GM23248 (cell line): ENCODE measurements around the gene NUFIP1. TPM values are rescaled to one million over a fixed set of nuclear protein-coding genes. Genes with fewer than 3 reads are reported as not detected.
"Not testable (repeated sequence)": the region's sequence is repeated elsewhere in the genome, so short reads cannot be mapped to it uniquely, and the experiment has no call there.

Experiments used
- DNase-seq: peaks from one replicate; pipeline ENCODE4 v3.0.0-alpha.2; 2015
- H2AFZ ChIP-seq: fragments of 200-600 bp; sonication (generic); 2 replicates; pipeline ENCODE4 v1.6.1; 2016; ENCODE audit warnings: antibody characterized with exemption
- H3F3A ChIP-seq: fragments of 200-600 bp; sonication (generic); 2 replicates; pipeline ENCODE4 v1.6.1; 2016; ENCODE audit warnings: mild to moderate bottlenecking, antibody characterized with exemption, mixed run types; ENCODE audit not compliant: insufficient read depth
- H3K27ac ChIP-seq: fragments of 200-600 bp; sonication (generic); 2 replicates; pipeline ENCODE4 v1.5.1; 2016; ENCODE audit warnings: mild to moderate bottlenecking
- H3K27me3 ChIP-seq: fragments of 200-600 bp; sonication (generic); replicated peaks from 2 replicates; pipeline ENCODE4 v1.6.1; 2016; ENCODE audit warnings: mild to moderate bottlenecking; ENCODE audit not compliant: insufficient read depth
- H3K36me3 ChIP-seq: fragments of 200-600 bp; sonication (generic); 2 replicates; pipeline ENCODE4 v1.6.1; 2016; ENCODE audit warnings: low read depth, mild to moderate bottlenecking
- H3K4me1 ChIP-seq: fragments of 200-600 bp; sonication (generic); 2 replicates; pipeline ENCODE4 v1.6.1; 2016; ENCODE audit warnings: mild to moderate bottlenecking; ENCODE audit not compliant: insufficient read depth
- H3K4me2 ChIP-seq: fragments of 200-600 bp; sonication (generic); one replicate; pipeline ENCODE4 v1.6.1; 2016; ENCODE audit warnings: mild to moderate bottlenecking; ENCODE audit not compliant: unreplicated experiment
- H3K4me3 ChIP-seq: fragments of 200-600 bp; sonication (generic); 2 replicates; pipeline ENCODE4 v1.5.1; 2016; ENCODE audit warnings: mild to moderate bottlenecking
- H3K79me2 ChIP-seq: fragments of 200-600 bp; sonication (generic); 2 replicates; pipeline ENCODE4 v1.6.1; 2016; ENCODE audit warnings: mild to moderate bottlenecking; ENCODE audit not compliant: insufficient read depth
- H3K9ac ChIP-seq: fragments of 200-600 bp; sonication (generic); 2 replicates; pipeline ENCODE4 v1.6.1; 2016; ENCODE audit warnings: mild to moderate bottlenecking
- H3K9me2 ChIP-seq: fragments of 200-600 bp; sonication (generic); 2 replicates; pipeline ENCODE4 v1.6.1; 2016; ENCODE audit warnings: mixed run types, mild to moderate bottlenecking, moderate library complexity; ENCODE audit not compliant: insufficient read depth
- H3K9me3 ChIP-seq: fragments of 200-600 bp; sonication (generic); one replicate; pipeline ENCODE4 v1.6.1; 2017; ENCODE audit warnings: low read depth
- H4K20me1 ChIP-seq: fragments of 200-600 bp; sonication (generic); 2 replicates; pipeline ENCODE4 v1.6.0; 2016; ENCODE audit not compliant: insufficient read depth
- EZH2 ChIP-seq: fragments of 200-600 bp; sonication (generic); IDR thresholded peaks from 2 replicates; pipeline ENCODE4 v1.6.1; 2018; ENCODE audit warnings: antibody characterized with exemption, mild to moderate bottlenecking; ENCODE audit not compliant: insufficient read depth, poor library complexity, severe bottlenecking
- EZH2phosphoT487 ChIP-seq: fragments of 200-600 bp; sonication (generic); IDR thresholded peaks from 2 replicates; pipeline ENCODE4 v1.6.1; 2018; ENCODE audit warnings: antibody characterized with exemption, moderate library complexity, mild to moderate bottlenecking, low read depth; ENCODE audit not compliant: insufficient read depth
- WGBS, 2 experiments: methylation state at CpG; one replicate each; pipeline ENCODE4 v1.1.6; 2015 to 2017; ENCODE audit warnings: low lambda C conversion rate in 2 of 2, low coverage in 1 of 2; ENCODE audit errors: missing lambda C conversion rate in 2 of 2; 5-methylcytosine and 5-hydroxymethylcytosine counted together
- in situ Hi-C: fragments of 300-500 bp; cut with MboI; formaldehyde crosslinking; loops from 2 replicates; pipeline ENCODE4 v1.15.0; 2020
- polyA plus RNA-seq: library from polyadenylated mRNA; unstranded; fragments of >200 nt; fragmentation: Nextera tagmentation; extraction: Ambion mirVana; gene quantifications from 2 replicates; pipeline ENCODE4 v1.2.1, GENCODE V29; 2016
- total RNA-seq: library from RNA; depleted of rRNA; stranded (reverse); fragments of >200 nt; shearing (Covaris generic); gene quantifications from 2 replicates; pipeline ENCODE4 v1.2.3, GENCODE V29; 2014

NUFIP1 gene
- total and polyA plus RNA-seq, 2 experiments from 2014 or later: 1.3 to 5.5 TPM

GRCh38 chr13:44903574-44903985, 85.7 kb downstream of the NUFIP1 start:
- no peak for TF ChIP-seq EZH2phosphoT487
- no peak for TF ChIP-seq EZH2
- Histone ChIP-seq H3K9ac (peak overlapping the region; percentile 83), H3K36me3 (no peaks in the 10 kb centered on the region), H3K27me3 (no peaks in the 10 kb centered on the region), H3K4me3 (no peak overlapping the region), H2AFZ (peak overlapping the region; percentile 45; the same call in 1 of the 2 replicates), H3K4me1 (peaks cover 37% of the 10 kb centered on the region), H3K9me2 (no peaks in the 10 kb centered on the region), H3K4me2 (no peak overlapping the region), H4K20me1 (no peaks in the 10 kb centered on the region), H3K9me3 (no peaks in the 10 kb centered on the region), H3F3A (peaks cover 26% of the 10 kb centered on the region), H3K79me2 (no peaks in the 10 kb centered on the region), H3K27ac (peak overlapping the region; percentile 95)
- WGBS, 2 experiments: 38 to 43% methylated on average over 4 of the region's 4 CpGs
- in situ Hi-C loops: no loop called here
- peak; percentile 87 for DNase-seq

- H3K4me3 ChIP-seq: no peak overlapping the region
- peak overlapping the region; percentile 95; the same call in 1 of the 2 replicates for H3K27ac ChIP-seq
- H4K20me1 ChIP-seq: no peaks in the 10 kb centered on the region
- no peak overlapping the region for H3K9ac ChIP-seq
- no peaks in the 10 kb centered on the region for H3K36me3 ChIP-seq
- in situ Hi-C loops: no loop called here
- 84 to 86% methylated on average over 6 of the region's 6 CpGs for WGBS, 2 experiments
- no peaks in the 10 kb centered on the region for H3K9me3 ChIP-seq
- H3K4me1 ChIP-seq: peaks cover 37% of the 10 kb centered on the region
- no peak overlapping the region for H2AFZ ChIP-seq
- H3K9me2 ChIP-seq: no peaks in the 10 kb centered on the region
- no peaks in the 10 kb centered on the region for H3K79me2 ChIP-seq
- H3K4me2 ChIP-seq: no peak overlapping the region
- TF ChIP-seq EZH2 (no peak), EZH2phosphoT487 (no peak)
- H3F3A ChIP-seq: peaks cover 26% of the 10 kb centered on the region
- no peak for DNase-seq
- no peaks in the 10 kb centered on the region for H3K27me3 ChIP-seq
These were observed 86.5 kb downstream of the NUFIP1 start for GRCh38 chr13:44902738-44903137.

GRCh38 chr13:44899967-44900366, 89.3 kb downstream of the NUFIP1 start:
- Histone ChIP-seq H3K27ac (no peak overlapping the region), H3K9me3 (no peaks in the 10 kb centered on the region), H3K9me2 (no peaks in the 10 kb centered on the region), H3K79me2 (no peaks in the 10 kb centered on the region), H4K20me1 (no peaks in the 10 kb centered on the region), H3K4me3 (no peak overlapping the region), H3K27me3 (no peaks in the 10 kb centered on the region), H3K4me2 (no peak overlapping the region), H3F3A (peaks cover 19% of the 10 kb centered on the region), H2AFZ (no peak overlapping the region), H3K36me3 (no peaks in the 10 kb centered on the region), H3K9ac (no peak overlapping the region), H3K4me1 (peaks cover 18% of the 10 kb centered on the region)
- DNase-seq: no peak
- no peak for TF ChIP-seq EZH2phosphoT487
- TF ChIP-seq EZH2: no peak
- 91% methylated on average over 2 of the region's 2 CpGs for WGBS, 2 experiments
- in situ Hi-C loops: no loop called here

GRCh38 chr13:44898308-44898707, 91.0 kb downstream of the NUFIP1 start:
- WGBS, 2 experiments: 80 to 83% methylated on average over 2 of the region's 2 CpGs
- H3K9ac ChIP-seq, H3F3A ChIP-seq, H3K27ac ChIP-seq, in situ Hi-C loops, H3K27me3 ChIP-seq, DNase-seq, H3K9me3 ChIP-seq, H4K20me1 ChIP-seq, H3K36me3 ChIP-seq, H3K4me2 ChIP-seq, H3K79me2 ChIP-seq, H3K4me3 ChIP-seq, H3K4me1 ChIP-seq, H2AFZ ChIP-seq, H3K9me2 ChIP-seq: not testable (repeated sequence)

GRCh38 chr13:44895953-44896335, 93.3 kb downstream of the NUFIP1 start:
- WGBS, 2 experiments: 76 to 82% methylated on average over 5 of the region's 5 CpGs
- H3K27me3 ChIP-seq: no peaks in the 10 kb centered on the region
- in situ Hi-C loops: no loop called here
- no peak overlapping the region for H3K9ac ChIP-seq
- no peaks in the 10 kb centered on the region for H3K9me3 ChIP-seq
- H3F3A ChIP-seq: no peaks in the 10 kb centered on the region
- H3K4me3 ChIP-seq: no peak overlapping the region
- H3K79me2 ChIP-seq: no peaks in the 10 kb centered on the region
- no peaks in the 10 kb centered on the region for H3K9me2 ChIP-seq
- H3K36me3 ChIP-seq: no peaks in the 10 kb centered on the region
- H2AFZ ChIP-seq: no peak overlapping the region
- no peak overlapping the region for H3K4me2 ChIP-seq
- no peaks in the 10 kb centered on the region for H4K20me1 ChIP-seq
- no peak for DNase-seq
- no peak overlapping the region for H3K27ac ChIP-seq
- no peak for TF ChIP-seq EZH2phosphoT487
- TF ChIP-seq EZH2: no peak
- no peaks in the 10 kb centered on the region for H3K4me1 ChIP-seq
